ENCODE results near the gene HOXA10. TPM values are rescaled to one million over a fixed set of nuclear protein-coding genes. Genes with fewer than 3 reads are reported as not detected.
A peak's percentile ranks its signal among the peaks of the same experiment; 100 is the strongest.

The HOXA10 gene
- total and polyA plus RNA-seq, 8 donors, result 0.18 to 337 (median 0.92) TPM; not detected in 5

- H3K36me3 ChIP-seq, result no peaks in the 10 kb centered on the region
- WGBS, 5 donors, result 8 to 38% (median 18%) methylated on average over 33 to 48 of the region's 48 CpGs
- H3K27ac ChIP-seq, result peak overlapping the region in 3 of 5 donors; percentile 62 to 99 (median 86)
- DNase-seq, result peak in 1 of 2 donors; percentile 24
- peaks cover 12 to 100% (median 96%) of the 10 kb centered on the region in 3 donors for H3K27me3 ChIP-seq
- no peaks in the 10 kb centered on the region for H3K9me3 ChIP-seq
- H3K4me1 ChIP-seq, result peaks cover 13 to 72% (median 54%) of the 10 kb centered on the region in 4 donors
- intact Hi-C loops (cut with DNase I; ENCODE audit: low total_unique reads), result no loop called here
- TF ChIP-seq EP300 (IDR thresholded peaks at IDR 0.05), result no peak
- TF ChIP-seq POLR2AphosphoS5 (IDR thresholded peaks at IDR 0.05), result no peak
- no peak for TF ChIP-seq CTCF (IDR thresholded peaks at IDR 0.05)
- TF ChIP-seq POLR2A (IDR thresholded peaks at IDR 0.05), result no peak
- peak overlapping the region; percentile 43 to 65 (median 54) for H3K4me3 ChIP-seq
Measured at GRCh38 chr7:27154901-27155815, 19.0 kb downstream of the HOXA10 start.

- Histone ChIP-seq H3K4me1 (peaks cover 13 to 69% (median 51%) of the 10 kb centered on the region in 4 donors), H3K27me3 (peaks cover 13 to 100% (median 92%) of the 10 kb centered on the region in 3 donors), H3K36me3 (no peaks in the 10 kb centered on the region), H3K27ac (peak overlapping the region in 2 of 5 donors; percentile 86 to 99), H3K4me3 (peak overlapping the region in 2 of 4 donors; percentile 57 to 65), H3K9me3 (no peaks in the 10 kb centered on the region)
- intact Hi-C loops (cut with DNase I; ENCODE audit: low total_unique reads), result no loop called here
- WGBS, 5 donors, result 34 to 59% (median 50%) methylated on average over 9 to 10 of the region's 10 CpGs
- TF ChIP-seq POLR2A (IDR thresholded peaks at IDR 0.05) (no peak), POLR2AphosphoS5 (IDR thresholded peaks at IDR 0.05) (no peak), CTCF (IDR thresholded peaks at IDR 0.05) (no peak), EP300 (IDR thresholded peaks at IDR 0.05) (no peak)
- peak in 1 of 2 donors; percentile 13 for DNase-seq
Measured at GRCh38 chr7:27154369-27154768, 19.8 kb downstream of the HOXA10 start.

GRCh38 chr7:27153526-27153925 lies 20.6 kb downstream of the HOXA10 start:
- no peaks in the 10 kb centered on the region for H3K9me3 ChIP-seq
- H3K4me3 ChIP-seq, result no peak overlapping the region
- TF ChIP-seq POLR2AphosphoS5 (IDR thresholded peaks at IDR 0.05), result no peak
- TF ChIP-seq POLR2A (IDR thresholded peaks at IDR 0.05), result no peak
- TF ChIP-seq CTCF (IDR thresholded peaks at IDR 0.05), result no peak
- no peak for TF ChIP-seq EP300 (IDR thresholded peaks at IDR 0.05)
- H3K36me3 ChIP-seq, result no peaks in the 10 kb centered on the region
- peak in 1 of 2 donors; percentile 9 for DNase-seq
- H3K27me3 ChIP-seq, result peaks cover 13 to 100% (median 93%) of the 10 kb centered on the region in 3 donors
- WGBS, 5 donors, result 30 to 62% (median 46%) methylated on average over 3 of the region's 3 CpGs
- peaks cover 13 to 66% (median 54%) of the 10 kb centered on the region in 4 donors for H3K4me1 ChIP-seq
- H3K27ac ChIP-seq, result peak overlapping the region in 3 of 5 donors; percentile 88 to 99 (median 93)
- intact Hi-C loops (cut with DNase I; ENCODE audit: low total_unique reads), result no loop called here

- Histone ChIP-seq H3K4me3 (peak overlapping the region; percentile 46 to 64 (median 52)), H3K4me1 (peaks cover 13 to 71% (median 58%) of the 10 kb centered on the region in 4 donors), H3K36me3 (no peaks in the 10 kb centered on the region), H3K27ac (peak overlapping the region; percentile 66 to 99 (median 88)), H3K9me3 (peaks cover 0 to 1% (median 0%) of the 10 kb centered on the region in 4 donors), H3K27me3 (peaks cover 11 to 100% (median 93%) of the 10 kb centered on the region in 3 donors)
- peak in 1 of 2 donors; percentile 5 for DNase-seq
- WGBS, 5 donors, result 23 to 37% (median 28%) methylated on average over 14 to 22 of the region's 22 CpGs
- TF ChIP-seq POLR2AphosphoS5 (IDR thresholded peaks at IDR 0.05), result no peak
- no peak for TF ChIP-seq CTCF (IDR thresholded peaks at IDR 0.05)
- no peak for TF ChIP-seq POLR2A (IDR thresholded peaks at IDR 0.05)
- no peak for TF ChIP-seq EP300 (IDR thresholded peaks at IDR 0.05)
- intact Hi-C loops (cut with DNase I; ENCODE audit: low total_unique reads), result no loop called here
Measured at GRCh38 chr7:27152816-27153442, 21.2 kb downstream of the HOXA10 start.

Measured in stomach (tissue), 9 donors.